Motor neuron (in vitro differentiated cells): ENCODE measurements around the gene TJP3. TPM values are rescaled to one million over a fixed set of nuclear protein-coding genes. Genes with fewer than 3 reads are reported as not detected.

Experiments
- ATAC-seq, 8 experiments: fragments of 200-7000 bp; cut with Tn5 transposase; replicated peaks in 6 of 8; 2 replicates each; pipeline ENCODE4 v1.8.0; 2021; ENCODE audit warnings: mild to moderate bottlenecking in 8 of 8, moderate library complexity in 8 of 8
- H3K27ac ChIP-seq, 2 donors: fragments of 250-450 bp; sonication (Bioruptor Pico); 2 replicates each; pipeline ENCODE4 v1.9.0; 2021; ENCODE audit warnings: antibody characterized with exemption in 2 of 2, mild to moderate bottlenecking in 2 of 2, moderate library complexity in 1 of 2
- H3K4me1 ChIP-seq, 2 donors: fragments of 250-450 bp; sonication (Bioruptor Pico); replicated peaks in 1 of 2; 2 replicates each; pipeline ENCODE4 v1.6.1; 2021; ENCODE audit warnings: antibody characterized with exemption in 2 of 2, mild to moderate bottlenecking in 2 of 2, moderate library complexity in 1 of 2
- H3K4me3 ChIP-seq, 5 donors: fragments of 250-450 bp; sonication (Bioruptor Pico); 2 replicates each; pipeline ENCODE4 v1.9.0; 2021; ENCODE audit warnings: antibody characterized with exemption in 5 of 5, mild to moderate bottlenecking in 5 of 5, moderate library complexity in 4 of 5
- WGBS, 10 experiments: fragments of 450-650 bp; shearing (Covaris generic); methylation state at CpG; one replicate each; pipeline ENCODE4 v1.0.0; 2022; 5-methylcytosine and 5-hydroxymethylcytosine counted together
- in situ Hi-C, 9 experiments: fragments of 400-800 bp; cut with MboI; loops; one replicate each; pipeline ENCODE4 v1.15.0; 2021; ENCODE audit warnings: low sequenced_read_pairs in 9 of 9, low pct_unique_long_range_greater_than_20kb in 2 of 9; ENCODE audit not compliant: unreplicated experiment in 9 of 9
- total RNA-seq, 8 experiments: library from RNA; unstranded; fragments of 300-600 nt; gene quantifications; 2 replicates each; pipeline versions ENCODE4 v1.2.3 to v1.2.4, GENCODE V29; 2022

TJP3 gene
- total RNA-seq, 8 experiments from 2014 or later, result 0.41 to 7.4 (median 0.96) TPM; not detected in 3

- Histone ChIP-seq H3K27ac (no peak overlapping the region), H3K4me3 (no peak overlapping the region), H3K4me1 (no peaks in the 10 kb centered on the region)
- 43 to 89% (median 83%) methylated on average over 2 to 15 of the region's 16 CpGs; no CpG with 5 or more reads in 4 of the 10 experiments for WGBS, 10 experiments
- in situ Hi-C loops, result loop anchor here in 1 of 9 experiments (25.0 kb wide), 1 partner anchor 154 kb away; the partner anchor contains the start of genes HMG20B and MFSD12
- ATAC-seq, result no peak
Measured at GRCh38 chr19:3716147-3716668, 8.0 kb downstream of the TJP3 start.

GRCh38 chr19:3719868-3720267 is 11.7 kb downstream of the TJP3 start:
- H3K27ac ChIP-seq, result no peak overlapping the region
- 50 to 100% (median 82%) methylated on average over 1 to 2 of the region's 4 CpGs; no CpG with 5 or more reads in 6 of the 10 experiments for WGBS, 10 experiments
- ATAC-seq, result no peak
- no peak overlapping the region for H3K4me3 ChIP-seq
- in situ Hi-C loops, result loop anchor here in 1 of 9 experiments (25.0 kb wide), 1 partner anchor 158 kb away; the partner anchor contains the start of genes HMG20B and MFSD12
- H3K4me1 ChIP-seq, result peaks cover 0 to 3% of the 10 kb centered on the region in 2 donors

- ATAC-seq, result no peak
- Histone ChIP-seq H3K4me3 (no peak overlapping the region), H3K27ac (no peak overlapping the region), H3K4me1 (peaks cover 0 to 3% of the 10 kb centered on the region in 2 donors)
- in situ Hi-C loops, result loop anchor here in 1 of 9 experiments (25.0 kb wide), 1 partner anchor 158 kb away; the partner anchor contains the start of genes HMG20B and MFSD12
- 10 to 70% (median 30%) methylated on average over 1 to 8 of the region's 9 CpGs; no CpG with 5 or more reads in 3 of the 10 experiments for WGBS, 10 experiments
Measured at GRCh38 chr19:3720349-3720917, 12.2 kb downstream of the TJP3 start.

GRCh38 chr19:3721131-3721886 is 13.1 kb downstream of the TJP3 start:
- WGBS, 10 experiments, result 44 to 90% (median 53%) methylated on average over 4 to 16 of the region's 46 CpGs; no CpG with 5 or more reads in 4 of the 10 experiments
- H3K27ac ChIP-seq, result no peak overlapping the region
- no peak overlapping the region for H3K4me3 ChIP-seq
- in situ Hi-C loops, result loop anchor here in 1 of 9 experiments (25.0 kb wide), 1 partner anchor 159 kb away; the partner anchor contains the start of genes HMG20B and MFSD12
- H3K4me1 ChIP-seq, result peaks cover 0 to 3% of the 10 kb centered on the region in 2 donors
- ATAC-seq, result peak; percentile 45 to 80 (median 67)

- in situ Hi-C loops, result loop anchor here in 1 of 9 experiments (25.0 kb wide), 1 partner anchor 160 kb away; the partner anchor contains the start of genes HMG20B and MFSD12
- 0 to 27% (median 5%) methylated on average over 1 to 11 of the region's 26 CpGs; no CpG with 5 or more reads in 4 of the 10 experiments for WGBS, 10 experiments
- no peak overlapping the region for H3K27ac ChIP-seq
- ATAC-seq, result no peak
- H3K4me3 ChIP-seq, result no peak overlapping the region
- peaks cover 0 to 3% of the 10 kb centered on the region in 2 donors for H3K4me1 ChIP-seq
Measured at GRCh38 chr19:3721887-3722442, 13.8 kb downstream of the TJP3 start.

GRCh38 chr19:3722443-3723109 is 14.4 kb downstream of the TJP3 start:
- in situ Hi-C loops, result loop anchor here in 1 of 9 experiments (25.0 kb wide), 1 partner anchor 160 kb away; the partner anchor contains the start of genes HMG20B and MFSD12
- Histone ChIP-seq H3K27ac (no peak overlapping the region), H3K4me3 (no peak overlapping the region), H3K4me1 (peaks cover 0 to 3% of the 10 kb centered on the region in 2 donors)
- ATAC-seq, result peak in 3 of 8 experiments; percentile 18 to 41 (median 35)
- WGBS, 10 experiments, result 0% methylated on average over 1 of the region's 30 CpGs; no CpG with 5 or more reads in 9 of the 10 experiments

- Histone ChIP-seq H3K4me3 (no peak overlapping the region), H3K4me1 (peaks cover 0 to 3% of the 10 kb centered on the region in 2 donors), H3K27ac (no peak overlapping the region)
- ATAC-seq, result no peak
- in situ Hi-C loops, result loop anchor here in 1 of 9 experiments (25.0 kb wide), 1 partner anchor 161 kb away; the partner anchor contains the start of genes HMG20B and MFSD12
- WGBS, 10 experiments, result 38 to 67% (median 50%) methylated on average over 1 to 3 of the region's 5 CpGs; no CpG with 5 or more reads in 7 of the 10 experiments
Measured at GRCh38 chr19:3723110-3723488, 14.9 kb downstream of the TJP3 start.

GRCh38 chr19:3723883-3724282 is 15.7 kb downstream of the TJP3 start:
- Histone ChIP-seq H3K4me3 (no peak overlapping the region), H3K4me1 (peaks cover 0 to 3% of the 10 kb centered on the region in 2 donors), H3K27ac (no peak overlapping the region)
- 0 to 20% (median 8%) methylated on average over 1 to 3 of the region's 8 CpGs; no CpG with 5 or more reads in 6 of the 10 experiments for WGBS, 10 experiments
- peak in 2 of 8 experiments; percentile 25 to 43 for ATAC-seq
- in situ Hi-C loops, result loop anchor here in 1 of 9 experiments (25.0 kb wide), 1 partner anchor 162 kb away; the partner anchor contains the start of genes HMG20B and MFSD12

- no peak for ATAC-seq
- H3K27ac ChIP-seq, result no peak overlapping the region
- in situ Hi-C loops, result no loop called here
- WGBS, 10 experiments, result 57 to 100% (median 75%) methylated on average over 1 to 2 of the region's 3 CpGs; no CpG with 5 or more reads in 5 of the 10 experiments
- peaks cover 0 to 3% of the 10 kb centered on the region in 2 donors for H3K4me1 ChIP-seq
- H3K4me3 ChIP-seq, result no peak overlapping the region
Measured at GRCh38 chr19:3725121-3725520, 16.9 kb downstream of the TJP3 start.

GRCh38 chr19:3725640-3726310 is 17.6 kb downstream of the TJP3 start:
- peak in 1 of 8 experiments; percentile 19 for ATAC-seq
- 5 to 81% (median 46%) methylated on average over 2 to 5 of the region's 14 CpGs; no CpG with 5 or more reads in 3 of the 10 experiments for WGBS, 10 experiments
- Histone ChIP-seq H3K4me1 (peaks cover 0 to 3% of the 10 kb centered on the region in 2 donors), H3K4me3 (no peak overlapping the region), H3K27ac (no peak overlapping the region)
- in situ Hi-C loops, result no loop called here

GRCh38 chr19:3730457-3730958 is 22.3 kb downstream of the TJP3 start:
- in situ Hi-C loops, result no loop called here
- Histone ChIP-seq H3K4me1 (no peaks in the 10 kb centered on the region), H3K27ac (no peak overlapping the region), H3K4me3 (no peak overlapping the region)
- ATAC-seq, result no peak
- 50 to 85% (median 83%) methylated on average over 1 to 13 of the region's 32 CpGs; no CpG with 5 or more reads in 4 of the 10 experiments for whole genome bisulfite sequencing, 10 experiments
